Muscle of leg (tissue), 11 donors: ENCODE data around the gene RNF151. TPM values are rescaled to one million over a fixed set of nuclear protein-coding genes. Genes with fewer than 3 reads are reported as not detected.

Source experiments
- DNase-seq: peaks from one replicate; pipeline ENCODE4 v3.0.0; 2013
- H3K27ac ChIP-seq: one replicate; pipeline ENCODE4 v1.5.1; 2013; ENCODE audit warnings: mild to moderate bottlenecking, low read length, control low read depth
- H3K27me3 ChIP-seq: one replicate; pipeline ENCODE4 v1.6.1; 2013; ENCODE audit warnings: low read length; ENCODE audit not compliant: control insufficient read depth, insufficient read depth
- H3K36me3 ChIP-seq: one replicate; pipeline ENCODE4 v1.6.1; 2013; ENCODE audit warnings: low read length; ENCODE audit not compliant: control insufficient read depth, insufficient read depth
- H3K4me1 ChIP-seq: one replicate; pipeline ENCODE4 v1.6.1; 2013; ENCODE audit warnings: low read length; ENCODE audit not compliant: control insufficient read depth, insufficient read depth
- H3K4me3 ChIP-seq: one replicate; pipeline ENCODE4 v1.5.1; 2013; ENCODE audit warnings: low read length, control low read depth
- H3K9me3 ChIP-seq: replicated peaks from 2 replicates; pipeline ENCODE4 v1.6.1; 2013; ENCODE audit warnings: low read depth, low read length; ENCODE audit not compliant: control insufficient read depth
- WGBS: methylation state at CpG from one replicate; pipeline ENCODE4 v1.1.5; 2013; ENCODE audit warnings: missing lambda C conversion rate; ENCODE audit not compliant: insufficient coverage; 5-methylcytosine and 5-hydroxymethylcytosine counted together
- polyA plus RNA-seq, 8 donors: library from polyadenylated mRNA; unstranded; fragments of 120-200 nt; gene quantifications; one replicate each; pipeline versions ENCODE4 v1.2.1 to v1.2.3, GENCODE V29; 2013; ENCODE audit warnings: inconsistent platforms in 1 of 8, low replicate concordance in 1 of 8; ENCODE audit not compliant: insufficient read length in 8 of 8, insufficient read depth in 1 of 8
- total RNA-seq: library from RNA; stranded (reverse); fragments of 120-200 nt; gene quantifications from one replicate; pipeline ENCODE4 v1.2.4, GENCODE V29; 2013

The RNF151 gene
- total and polyA plus RNA-seq, 9 donors: not detected

DNA sequence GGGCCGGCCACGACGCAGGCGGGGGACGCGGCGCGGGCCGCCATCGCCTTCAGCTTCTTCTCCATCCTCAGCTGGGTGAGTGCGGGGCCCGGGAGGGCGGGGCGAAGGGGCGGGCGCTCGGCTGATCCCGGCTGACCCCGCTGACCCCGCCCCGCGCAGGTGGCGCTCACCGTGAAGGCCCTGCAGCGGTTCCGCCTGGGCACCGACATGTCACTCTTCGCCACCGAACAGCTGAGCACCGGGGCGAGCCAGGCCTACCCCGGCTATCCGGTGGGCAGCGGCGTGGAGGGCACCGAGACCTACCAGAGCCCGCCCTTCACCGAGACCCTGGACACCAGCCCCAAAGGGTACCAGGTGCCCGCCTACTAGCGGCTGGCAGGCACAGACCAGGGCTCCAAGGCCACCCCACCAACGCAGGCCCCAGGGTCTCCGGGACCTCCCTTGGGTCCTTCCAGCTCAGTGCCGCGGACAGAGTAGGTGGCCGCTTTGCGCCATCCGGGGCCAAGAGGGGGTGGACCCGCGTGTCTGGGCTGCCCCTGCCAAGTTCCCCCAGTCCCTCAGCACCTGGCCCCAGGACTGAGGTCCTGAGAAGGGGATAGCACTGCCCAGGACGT lies 26.2 kb downstream of the RNF151 start:
- Histone ChIP-seq H3K36me3 (peaks cover 12% of the 10 kb centered on the region), H3K27me3 (peaks cover 42% of the 10 kb centered on the region), H3K9me3 (no peaks in the 10 kb centered on the region), H3K27ac (no peak overlapping the region), H3K4me1 (peaks cover 32% of the 10 kb centered on the region), H3K4me3 (no peak overlapping the region)
- no peak for DNase-seq
- WGBS: 25% methylated on average over 49 of the region's 50 CpGs

DNA sequence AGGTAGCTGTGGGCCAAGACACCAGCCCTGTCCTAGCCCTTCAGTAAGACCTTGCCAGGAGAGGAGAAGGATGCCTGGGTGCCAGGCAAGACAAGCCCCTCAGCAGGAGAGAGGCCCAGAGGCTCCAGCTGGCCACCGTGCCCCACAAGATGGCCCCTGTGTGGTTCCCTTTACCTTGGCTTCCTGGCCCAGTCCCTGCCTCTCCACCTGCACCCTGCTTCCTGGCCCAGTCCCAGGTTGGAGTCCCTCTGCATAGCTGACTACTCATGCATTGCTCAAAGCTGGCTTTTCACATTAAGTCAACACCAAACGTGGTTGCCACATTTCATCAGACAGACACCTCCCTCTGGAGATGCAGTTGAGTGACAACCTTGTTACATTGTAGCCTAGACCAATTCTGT lies 27.1 kb downstream of the RNF151 start:
- WGBS: 100% methylated on average over 1 of the region's 2 CpGs
- peaks cover 32% of the 10 kb centered on the region for H3K4me1 ChIP-seq

DNA sequence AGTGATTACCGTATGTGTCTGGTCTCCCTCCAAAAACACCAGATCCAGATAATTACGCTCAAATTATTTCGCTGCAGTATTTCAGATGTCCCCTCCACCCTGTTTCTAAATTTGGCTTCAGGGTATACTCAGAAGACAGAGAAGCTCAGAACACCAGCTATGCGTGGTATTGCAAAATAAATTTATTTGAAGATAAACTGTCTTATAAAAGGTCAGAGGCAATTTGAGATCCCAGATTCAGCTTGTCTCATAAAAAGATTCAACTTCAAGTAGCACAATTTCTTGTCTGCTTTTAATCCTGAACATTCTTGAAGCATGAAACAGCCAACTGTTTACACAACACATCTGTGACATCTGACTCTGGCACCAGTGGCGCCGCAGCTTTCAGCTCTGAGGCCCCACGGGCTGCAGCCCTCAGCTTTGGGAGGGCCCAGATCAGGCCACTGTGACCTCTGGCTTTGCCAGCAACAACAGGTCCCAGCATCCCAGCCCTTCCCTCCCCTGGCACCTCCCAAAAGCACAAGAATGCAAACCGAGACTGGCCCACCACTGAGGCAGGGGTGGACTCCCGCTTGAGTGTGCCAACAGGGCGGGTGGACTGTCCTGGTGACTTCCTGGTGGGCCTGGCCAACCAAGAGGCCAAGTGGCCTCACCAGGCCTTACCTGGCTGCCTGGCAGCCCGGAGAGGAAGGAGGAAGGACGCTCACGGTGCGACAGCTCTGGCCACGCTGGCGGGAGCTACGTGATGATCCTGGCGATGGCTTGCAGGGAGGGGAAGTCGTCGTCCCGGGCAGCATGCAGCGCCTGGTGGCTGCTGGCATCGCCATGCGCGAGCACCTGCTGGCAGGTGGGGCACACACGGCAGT lies 31.1 kb downstream of the RNF151 start:
- H3K27me3 ChIP-seq: peaks cover 4% of the 10 kb centered on the region
- 90% methylated on average over 20 of the region's 26 CpGs for WGBS

More for the DNA sequence above, 27.1 kb downstream of the RNF151 start:
- Histone ChIP-seq H3K4me3 (no peak overlapping the region), H3K36me3 (peaks cover 21% of the 10 kb centered on the region), H3K27ac (no peak overlapping the region), H3K27me3 (peaks cover 33% of the 10 kb centered on the region), H3K9me3 (no peaks in the 10 kb centered on the region)
- DNase-seq: no peak

DNA sequence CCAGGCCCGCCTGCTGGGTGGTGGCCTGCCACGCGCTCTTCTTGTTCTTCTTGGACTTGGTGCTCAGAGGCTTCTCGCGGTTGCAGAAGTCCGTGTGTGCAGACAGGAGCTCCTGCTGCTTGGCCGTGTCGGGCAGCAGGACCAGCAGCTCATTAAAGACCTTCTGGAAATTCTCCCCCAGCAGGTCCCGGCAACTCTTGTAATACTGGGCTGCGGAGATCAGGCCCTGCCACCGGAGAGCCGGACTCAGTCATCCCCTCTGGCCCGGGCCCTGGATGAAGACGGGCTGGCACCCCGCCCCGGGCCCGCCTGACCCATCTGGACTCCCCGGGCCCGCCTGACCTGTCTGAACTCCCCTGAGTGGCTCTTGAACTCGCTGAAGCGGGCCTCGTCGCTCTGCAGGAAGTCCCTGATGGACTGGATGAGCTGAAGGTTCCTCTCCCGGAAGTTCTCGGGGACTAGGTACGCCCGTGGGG lies 31.7 kb downstream of the RNF151 start:
- Histone ChIP-seq H3K9me3 (no peaks in the 10 kb centered on the region), H3K36me3 (peaks cover 67% of the 10 kb centered on the region), H3K4me1 (peaks cover 14% of the 10 kb centered on the region), H3K27ac (no peak overlapping the region), H3K27me3 (no peaks in the 10 kb centered on the region), H3K4me3 (no peak overlapping the region)
- DNase-seq: no peak
- 88% methylated on average over 23 of the region's 27 CpGs for WGBS

More for the DNA sequence above, 31.1 kb downstream of the RNF151 start:
- Histone ChIP-seq H3K9me3 (no peaks in the 10 kb centered on the region), H3K36me3 (peaks cover 60% of the 10 kb centered on the region), H3K27ac (no peak overlapping the region), H3K4me1 (peaks cover 8% of the 10 kb centered on the region), H3K4me3 (no peak overlapping the region)
- DNase-seq: no peak

DNA sequence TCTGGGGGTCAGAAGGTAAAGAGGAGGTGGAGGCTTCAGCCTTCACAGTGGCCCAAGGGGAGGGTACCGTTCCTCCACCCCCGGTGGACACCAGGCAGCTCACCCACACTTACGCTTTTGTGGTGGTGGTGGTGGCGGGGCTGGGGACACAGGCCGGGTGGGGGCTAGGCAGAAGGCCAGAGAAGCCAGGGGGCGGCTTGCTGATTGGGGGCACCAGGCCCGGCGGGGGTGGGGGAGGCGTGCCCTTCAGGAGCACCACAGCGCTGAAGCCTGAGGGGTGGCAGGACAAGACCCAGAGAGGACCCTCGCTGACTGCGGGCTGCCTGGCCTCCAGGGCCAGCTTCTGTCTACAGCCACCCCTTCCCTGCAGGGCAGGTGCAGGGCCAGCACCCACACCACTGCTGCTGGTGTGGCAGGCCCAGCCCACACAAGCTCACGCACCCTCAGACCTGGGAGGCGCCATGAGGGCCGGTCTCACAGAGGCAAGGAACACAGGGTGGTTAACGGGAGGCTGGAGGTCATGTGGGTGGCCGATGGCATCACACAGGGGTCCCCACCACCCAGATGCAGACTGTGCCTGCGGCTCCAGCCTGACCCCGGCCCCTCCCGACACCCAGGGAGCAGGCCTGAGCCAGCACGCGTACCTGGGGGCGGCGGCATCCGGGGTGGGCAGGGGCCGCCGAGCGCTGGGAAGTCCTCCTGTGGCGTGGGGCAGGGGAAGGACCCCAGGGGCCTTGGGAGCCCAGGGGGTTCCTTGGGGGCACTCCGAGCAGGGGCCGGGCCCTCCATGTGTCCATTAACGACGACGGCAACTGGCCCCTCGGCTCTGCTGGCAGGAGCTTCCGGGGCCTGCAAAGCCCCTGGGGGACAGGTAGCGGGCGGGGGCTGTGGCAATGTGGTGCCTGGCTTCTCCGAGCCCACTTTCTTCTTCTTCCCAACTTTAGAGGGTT lies 32.5 kb downstream of the RNF151 start:
- 90% methylated on average over 39 of the region's 39 CpGs for WGBS
- Histone ChIP-seq H3K9me3 (no peaks in the 10 kb centered on the region), H3K27me3 (no peaks in the 10 kb centered on the region), H3K27ac (no peak overlapping the region), H3K4me3 (no peak overlapping the region), H3K36me3 (peaks cover 69% of the 10 kb centered on the region), H3K4me1 (peaks cover 21% of the 10 kb centered on the region)
- DNase-seq: no peak

DNA sequence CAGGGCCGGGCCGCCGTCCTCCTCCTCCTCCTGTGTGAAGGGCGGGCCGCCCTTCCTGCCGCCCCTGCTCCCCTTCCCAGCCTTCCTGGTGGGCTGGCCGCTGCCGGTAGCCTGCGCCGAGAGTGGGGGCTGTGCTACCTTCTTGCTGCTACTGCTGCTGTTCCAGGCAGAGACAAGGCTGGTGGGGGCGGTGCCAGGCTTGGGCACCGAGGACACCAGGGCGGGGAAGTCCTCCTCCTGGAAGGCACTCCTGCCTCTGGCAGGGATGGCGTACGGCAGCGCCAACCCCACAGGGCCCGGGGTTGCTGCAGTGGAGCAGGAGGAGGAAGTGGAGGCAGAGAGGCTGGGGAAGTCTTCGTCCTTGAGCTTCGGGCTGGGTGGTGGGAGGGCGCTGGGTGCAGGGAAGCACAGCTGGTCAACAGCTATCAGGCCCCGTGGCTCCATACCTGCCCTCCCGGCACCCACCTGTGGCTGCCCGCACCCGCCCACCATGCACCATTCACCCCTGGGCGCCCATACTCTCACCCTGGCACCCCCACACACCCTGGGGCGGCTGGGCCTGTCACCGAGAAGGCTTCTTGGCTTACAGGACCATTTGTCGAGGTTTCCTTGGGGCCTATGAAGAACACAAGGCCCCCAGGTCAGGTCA lies 33.3 kb downstream of the RNF151 start:
- no peaks in the 10 kb centered on the region for H3K9me3 ChIP-seq
- WGBS: 88% methylated on average over 20 of the region's 28 CpGs
- no peak for DNase-seq
- H3K36me3 ChIP-seq: peaks cover 69% of the 10 kb centered on the region
- H3K27me3 ChIP-seq: no peaks in the 10 kb centered on the region
- no peak overlapping the region for H3K4me3 ChIP-seq
- H3K27ac ChIP-seq: no peak overlapping the region
- peaks cover 30% of the 10 kb centered on the region for H3K4me1 ChIP-seq

DNA sequence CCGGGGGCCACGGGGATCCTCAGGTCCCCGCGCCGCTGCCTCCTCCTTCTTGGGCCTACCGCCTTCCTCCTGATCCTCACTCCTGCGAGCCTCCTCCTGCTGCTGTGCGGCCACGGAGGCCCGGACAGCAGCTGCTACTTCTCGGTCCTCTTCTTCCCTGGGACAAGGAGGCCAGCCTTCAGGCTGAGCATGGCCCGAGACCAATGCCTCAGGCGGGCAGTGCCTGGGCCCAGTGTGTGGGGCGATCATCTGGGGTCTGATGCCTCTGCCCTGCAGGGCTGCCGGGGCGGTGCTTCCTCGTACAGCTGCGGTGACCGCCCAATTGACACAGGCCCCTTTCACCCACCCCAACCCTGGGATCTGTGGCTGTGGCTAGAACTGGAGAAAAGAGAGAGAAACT lies 34.4 kb downstream of the RNF151 start:
- Histone ChIP-seq H3K4me3 (no peak overlapping the region), H3K27me3 (no peaks in the 10 kb centered on the region), H3K36me3 (peaks cover 72% of the 10 kb centered on the region), H3K9me3 (no peaks in the 10 kb centered on the region), H3K27ac (no peak overlapping the region), H3K4me1 (peaks cover 40% of the 10 kb centered on the region)
- no peak for DNase-seq
- 92% methylated on average over 14 of the region's 19 CpGs for WGBS

DNA sequence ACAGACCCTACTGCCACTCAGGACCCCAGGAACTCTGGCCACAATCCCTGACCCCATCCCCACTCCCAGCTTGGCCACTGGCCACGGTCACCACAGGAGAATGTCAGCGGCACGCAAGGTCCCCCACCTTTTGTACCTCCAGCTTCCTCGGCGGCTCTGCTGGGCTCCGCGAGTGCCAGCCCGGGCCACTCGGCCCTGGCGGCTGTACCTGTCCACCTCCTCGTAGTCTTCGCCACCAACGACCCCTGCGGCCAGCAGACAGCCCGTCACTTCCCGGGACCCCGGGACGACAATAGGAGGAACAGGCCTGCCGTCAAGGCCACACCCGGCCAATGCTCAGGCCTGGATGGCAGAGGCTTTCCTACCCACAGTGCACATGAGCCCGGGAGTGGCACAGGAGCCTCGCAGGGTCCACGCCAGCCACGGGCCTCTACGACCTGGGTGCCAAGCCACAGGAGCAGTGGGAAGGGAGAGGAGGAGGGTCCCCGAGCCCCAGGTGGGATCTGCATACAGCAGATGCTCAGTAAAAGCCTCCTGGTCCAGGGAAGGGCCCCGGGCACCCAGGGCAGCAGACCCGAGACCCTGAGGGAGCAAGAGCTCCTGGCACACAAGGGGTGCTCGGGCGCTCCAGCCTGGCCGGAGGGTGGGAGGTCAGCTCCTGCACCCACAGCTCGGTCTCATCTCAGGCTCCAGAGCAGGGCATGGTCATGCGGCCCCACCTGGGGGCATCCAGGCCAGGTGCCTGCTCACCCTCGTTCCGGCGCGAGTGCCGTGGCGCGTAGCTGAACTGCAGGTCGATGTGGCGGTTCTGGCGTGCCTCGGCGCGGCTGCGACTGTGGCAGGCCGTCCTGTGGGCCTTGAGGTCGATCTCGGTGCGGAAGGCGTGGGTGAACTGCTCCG lies 35.0 kb downstream of the RNF151 start:
- DNase-seq: no peak
- peaks cover 70% of the 10 kb centered on the region for H3K36me3 ChIP-seq
- H3K27ac ChIP-seq: no peak overlapping the region
- H3K27me3 ChIP-seq: no peaks in the 10 kb centered on the region
- no peaks in the 10 kb centered on the region for H3K9me3 ChIP-seq
- peaks cover 44% of the 10 kb centered on the region for H3K4me1 ChIP-seq
- 94% methylated on average over 51 of the region's 53 CpGs for WGBS
- no peak overlapping the region for H3K4me3 ChIP-seq
